HepG2 (cell line): ENCODE measurements around the gene RAB40C. TPM values are rescaled to one million over a fixed set of nuclear protein-coding genes. Genes with fewer than 3 reads are reported as not detected.

Experiments used
- ATRX ChIP-seq: sonication (generic); formaldehyde crosslinking; IDR thresholded peaks from 2 replicates; pipeline ENCODE4 v1.4.0; 2020; ENCODE audit warnings: missing genetic modification reagents, borderline replicate concordance
- BRCA1 ChIP-seq: sonication (generic); formaldehyde crosslinking; IDR thresholded peaks from 2 replicates; pipeline ENCODE4 v1.4.0; 2020; ENCODE audit warnings: missing genetic modification reagents
- GZF1 ChIP-seq: sonication (generic); formaldehyde crosslinking; IDR thresholded peaks from 2 replicates; pipeline ENCODE4 v1.5.1; 2020; ENCODE audit warnings: mild to moderate bottlenecking, missing genetic modification reagents
- HMG20A ChIP-seq: IDR thresholded peaks from 2 replicates; pipeline ENCODE4 v1.6.1; 2016; ENCODE audit warnings: borderline replicate concordance
- SP140L ChIP-seq: sonication (generic); formaldehyde crosslinking; IDR thresholded peaks from 2 replicates; pipeline ENCODE4 v1.4.0; 2020; ENCODE audit warnings: missing genetic modification reagents, borderline replicate concordance
- SRSF4 ChIP-seq: fragments of 200-400 bp; formaldehyde crosslinking; IDR thresholded peaks from one replicate; pipeline ENCODE4 v1.6.1; 2018; ENCODE audit warnings: mild to moderate bottlenecking, low read depth, low read length, moderate library complexity; ENCODE audit not compliant: poor library complexity, severe bottlenecking
- ZBTB42 ChIP-seq: sonication (generic); formaldehyde crosslinking; IDR thresholded peaks from 2 replicates; pipeline ENCODE4 v1.5.0; 2020; ENCODE audit warnings: mild to moderate bottlenecking, missing genetic modification reagents
- ZNF17 ChIP-seq: sonication (generic); formaldehyde crosslinking; IDR thresholded peaks from 2 replicates; pipeline ENCODE4 v1.5.0; 2020; ENCODE audit warnings: mild to moderate bottlenecking, missing genetic modification reagents
- ZNF224 ChIP-seq: sonication (generic); formaldehyde crosslinking; IDR thresholded peaks from 2 replicates; pipeline ENCODE4 v1.5.0; 2020; ENCODE audit warnings: mild to moderate bottlenecking, missing genetic modification reagents
- ZNF280D ChIP-seq: sonication (generic); formaldehyde crosslinking; IDR thresholded peaks from 2 replicates; pipeline ENCODE4 v1.5.1; 2020; ENCODE audit warnings: mild to moderate bottlenecking, missing genetic modification reagents
- ZNF484 ChIP-seq: sonication (generic); formaldehyde crosslinking; IDR thresholded peaks from 2 replicates; pipeline ENCODE4 v1.5.1; 2020; ENCODE audit warnings: mild to moderate bottlenecking, low read depth, missing genetic modification reagents, borderline replicate concordance
- ZNF550 ChIP-seq: sonication (generic); formaldehyde crosslinking; IDR thresholded peaks from 2 replicates; pipeline ENCODE4 v1.4.0; 2020; ENCODE audit warnings: mild to moderate bottlenecking, missing genetic modification reagents, borderline replicate concordance
- ZNF766 ChIP-seq: sonication (generic); formaldehyde crosslinking; IDR thresholded peaks from 2 replicates; pipeline ENCODE4 v1.5.0; 2020; ENCODE audit warnings: missing genetic modification reagents, borderline replicate concordance
- ZNF800 ChIP-seq: sonication (generic); formaldehyde crosslinking; IDR thresholded peaks from 2 replicates; pipeline ENCODE4 v1.4.0; 2020; ENCODE audit warnings: missing genetic modification reagents
- polyA plus RNA-seq, 8 experiments: library from polyadenylated mRNA; depleted of rRNA in 3 of 8; stranded (reverse) in 7 of 8; unstranded in 1 of 8; fragments of >200 nt; fragmentation: Illumina TruSeq in 4 of 8; extraction: Trizol in 4 of 8; gene quantifications; 2 replicates each; pipeline versions ENCODE4 v1.2.1 to v1.2.3, GENCODE V29; 2011 to 2016; ENCODE audit warnings: low read depth in 4 of 8, missing spikeins in 1 of 8, mixed read lengths in 1 of 8; ENCODE audit not compliant: insufficient read depth in 1 of 8
- total RNA-seq, 5 experiments: library from RNA; depleted of rRNA; stranded (reverse); fragments of >200 nt; fragmentation: Illumina TruSeq; extraction: Trizol; gene quantifications; 2 replicates each; pipeline ENCODE4 v1.2.3, GENCODE V29; 2016; ENCODE audit warnings: low read depth in 1 of 5
- TF ChIP-seq, protein P1 (sequence below): sonication (generic); formaldehyde crosslinking; IDR thresholded peaks from 2 replicates; pipeline ENCODE4 v1.5.1; 2020; ENCODE audit warnings: missing genetic modification reagents, mild to moderate bottlenecking, borderline replicate concordance
- TF ChIP-seq, protein P2 (sequence below): sonication (generic); formaldehyde crosslinking; IDR thresholded peaks from 2 replicates; pipeline ENCODE4 v1.4.0; 2020; ENCODE audit warnings: missing genetic modification reagents
- TF ChIP-seq, protein P3 (sequence below): sonication (generic); formaldehyde crosslinking; conservative IDR thresholded peaks from 2 replicates; pipeline ENCODE4 v1.8.0; 2022; ENCODE audit warnings: mild to moderate bottlenecking, moderate library complexity, missing genetic modification reagents
- TF ChIP-seq, protein P4 (sequence below): sonication (generic); formaldehyde crosslinking; IDR thresholded peaks from 2 replicates; pipeline ENCODE4 v1.8.0; 2022; ENCODE audit warnings: low read depth, missing genetic modification reagents

The RAB40C gene
- total and polyA plus RNA-seq, 2 of the 13 experiments (the other 11 are each of a cell fraction or from before 2014, with no cell fraction given): 7.7 to 11.5 TPM

DNA sequence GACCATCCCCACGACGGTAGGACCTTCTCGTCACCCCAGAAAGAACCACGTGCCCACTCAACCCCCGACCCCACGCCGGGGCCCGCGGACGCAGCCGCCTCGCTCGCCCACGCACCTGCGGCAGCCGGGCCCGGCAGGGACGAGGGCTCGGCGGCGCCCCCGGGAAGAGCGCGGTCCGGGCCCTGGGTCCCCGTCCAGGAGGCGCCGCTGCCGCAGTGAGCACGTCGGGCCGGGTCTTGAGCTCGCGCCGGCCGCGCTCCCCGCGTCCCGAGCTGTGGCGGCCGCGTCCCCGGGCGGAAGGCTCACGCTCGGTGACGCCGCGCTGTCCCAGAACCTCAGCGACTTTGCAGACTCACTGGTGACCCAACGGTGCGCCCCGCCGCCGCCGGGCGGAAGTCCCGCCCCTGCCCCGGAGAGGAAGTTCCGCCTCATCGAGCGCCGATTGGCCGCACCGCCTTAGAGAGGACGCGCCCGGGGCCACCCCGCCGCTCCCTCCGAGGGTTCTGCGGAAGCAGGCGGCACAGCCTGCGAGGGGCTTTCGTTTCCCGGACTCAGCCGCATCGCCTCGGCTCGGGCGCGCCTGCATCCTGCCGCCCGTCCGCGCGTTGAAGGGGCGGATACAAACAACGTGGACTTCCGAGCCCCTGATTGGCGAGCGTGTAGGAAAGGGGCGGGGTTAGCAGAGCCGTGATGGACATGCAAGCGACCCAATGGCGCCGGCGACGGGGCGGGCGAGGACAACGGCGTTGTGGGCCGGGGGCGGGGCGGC is 793 bp upstream of the RAB40C start (continued):
- TF ChIP-seq ZNF224 (CRISPR knock-in tag) (no peak), SP140L (CRISPR knock-in tag) (no peak), ZNF766 (CRISPR knock-in tag) (no peak), ATRX (CRISPR knock-in tag) (no peak), ZNF550 (CRISPR knock-in tag) (no peak), ZBTB42 (CRISPR knock-in tag) (no peak), ZNF280D (CRISPR knock-in tag) (no peak), GZF1 (CRISPR knock-in tag) (no peak), HMG20A (CRISPR knock-in tag) (no peak), SRSF4 (no peak), ZNF800 (CRISPR knock-in tag) (no peak), BRCA1 (no peak), ZNF484 (0 out of 2 replicates have a peak, but pooled peaks have one; percentile 48), ZNF17 (no peak)
- TF ChIP-seq, protein P1, sequence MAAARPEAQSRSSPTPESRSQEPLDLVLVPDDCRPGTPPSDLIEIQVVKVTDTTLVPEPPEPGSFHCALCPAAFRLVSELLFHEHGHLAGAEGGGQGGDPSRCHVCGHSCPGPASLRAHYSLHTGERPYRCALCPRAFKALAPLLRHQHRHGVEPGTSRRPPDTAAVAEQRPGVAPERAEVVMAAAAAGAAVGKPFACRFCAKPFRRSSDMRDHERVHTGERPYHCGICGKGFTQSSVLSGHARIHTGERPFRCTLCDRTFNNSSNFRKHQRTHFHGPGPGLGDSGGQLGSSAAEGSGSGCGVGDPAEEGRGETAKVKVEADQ (CRISPR knock-in tag): no peak
- TF ChIP-seq, protein P2, sequence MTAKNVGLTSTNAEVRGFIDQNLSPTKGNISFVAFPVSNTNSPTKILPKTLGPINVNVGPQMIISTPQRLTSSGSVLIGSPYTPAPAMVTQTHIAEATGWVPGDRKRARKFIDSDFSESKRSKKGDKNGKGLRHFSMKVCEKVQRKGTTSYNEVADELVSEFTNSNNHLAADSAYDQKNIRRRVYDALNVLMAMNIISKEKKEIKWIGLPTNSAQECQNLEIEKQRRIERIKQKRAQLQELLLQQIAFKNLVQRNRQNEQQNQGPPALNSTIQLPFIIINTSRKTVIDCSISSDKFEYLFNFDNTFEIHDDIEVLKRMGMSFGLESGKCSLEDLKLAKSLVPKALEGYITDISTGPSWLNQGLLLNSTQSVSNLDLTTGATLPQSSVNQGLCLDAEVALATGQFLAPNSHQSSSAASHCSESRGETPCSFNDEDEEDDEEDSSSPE (CRISPR knock-in tag): peak; percentile 54; the same call in 1 of the 2 replicates
- TF ChIP-seq, protein P3, sequence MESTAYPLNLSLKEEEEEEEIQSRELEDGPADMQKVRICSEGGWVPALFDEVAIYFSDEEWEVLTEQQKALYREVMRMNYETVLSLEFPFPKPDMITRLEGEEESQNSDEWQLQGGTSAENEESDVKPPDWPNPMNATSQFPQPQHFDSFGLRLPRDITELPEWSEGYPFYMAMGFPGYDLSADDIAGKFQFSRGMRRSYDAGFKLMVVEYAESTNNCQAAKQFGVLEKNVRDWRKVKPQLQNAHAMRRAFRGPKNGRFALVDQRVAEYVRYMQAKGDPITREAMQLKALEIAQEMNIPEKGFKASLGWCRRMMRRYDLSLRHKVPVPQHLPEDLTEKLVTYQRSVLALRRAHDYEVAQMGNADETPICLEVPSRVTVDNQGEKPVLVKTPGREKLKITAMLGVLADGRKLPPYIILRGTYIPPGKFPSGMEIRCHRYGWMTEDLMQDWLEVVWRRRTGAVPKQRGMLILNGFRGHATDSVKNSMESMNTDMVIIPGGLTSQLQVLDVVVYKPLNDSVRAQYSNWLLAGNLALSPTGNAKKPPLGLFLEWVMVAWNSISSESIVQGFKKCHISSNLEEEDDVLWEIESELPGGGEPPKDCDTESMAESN (CRISPR knock-in tag): peak; percentile 55; the same call in 1 of the 2 replicates
- TF ChIP-seq, protein P4, sequence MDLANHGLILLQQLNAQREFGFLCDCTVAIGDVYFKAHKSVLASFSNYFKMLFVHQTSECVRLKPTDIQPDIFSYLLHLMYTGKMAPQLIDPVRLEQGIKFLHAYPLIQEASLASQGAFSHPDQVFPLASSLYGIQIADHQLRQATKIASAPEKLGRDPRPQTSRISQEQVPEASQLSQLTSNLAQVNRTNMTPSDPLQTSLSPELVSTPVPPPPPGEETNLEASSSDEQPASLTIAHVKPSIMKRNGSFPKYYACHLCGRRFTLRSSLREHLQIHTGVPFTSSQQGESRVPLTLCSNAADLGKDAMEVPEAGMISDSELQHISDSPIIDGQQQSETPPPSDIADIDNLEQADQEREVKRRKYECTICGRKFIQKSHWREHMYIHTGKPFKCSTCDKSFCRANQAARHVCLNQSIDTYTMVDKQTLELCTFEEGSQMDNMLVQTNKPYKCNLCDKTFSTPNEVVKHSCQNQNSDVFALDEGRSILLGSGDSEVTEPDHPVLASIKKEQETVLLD (CRISPR knock-in tag): peak; percentile 55; the same call in 1 of the 2 replicates
